C4-2B (cell line): ENCODE results near the gene MUC5B.

Experiments
- H3K27ac ChIP-seq: fragments of 450-650 bp; 2 replicates; pipeline ENCODE4 v1.5.1; 2017
- ZFX ChIP-seq: fragments of 450-650 bp; IDR thresholded peaks from 2 replicates; pipeline ENCODE4 v1.6.1; 2017
- TF ChIP-seq, protein P1 (sequence below): fragments of 450-650 bp; conservative IDR thresholded peaks from 2 replicates; pipeline ENCODE4 v1.5.1; 2017; ENCODE audit warnings: mild to moderate bottlenecking

Gene MUC5B

DNA sequence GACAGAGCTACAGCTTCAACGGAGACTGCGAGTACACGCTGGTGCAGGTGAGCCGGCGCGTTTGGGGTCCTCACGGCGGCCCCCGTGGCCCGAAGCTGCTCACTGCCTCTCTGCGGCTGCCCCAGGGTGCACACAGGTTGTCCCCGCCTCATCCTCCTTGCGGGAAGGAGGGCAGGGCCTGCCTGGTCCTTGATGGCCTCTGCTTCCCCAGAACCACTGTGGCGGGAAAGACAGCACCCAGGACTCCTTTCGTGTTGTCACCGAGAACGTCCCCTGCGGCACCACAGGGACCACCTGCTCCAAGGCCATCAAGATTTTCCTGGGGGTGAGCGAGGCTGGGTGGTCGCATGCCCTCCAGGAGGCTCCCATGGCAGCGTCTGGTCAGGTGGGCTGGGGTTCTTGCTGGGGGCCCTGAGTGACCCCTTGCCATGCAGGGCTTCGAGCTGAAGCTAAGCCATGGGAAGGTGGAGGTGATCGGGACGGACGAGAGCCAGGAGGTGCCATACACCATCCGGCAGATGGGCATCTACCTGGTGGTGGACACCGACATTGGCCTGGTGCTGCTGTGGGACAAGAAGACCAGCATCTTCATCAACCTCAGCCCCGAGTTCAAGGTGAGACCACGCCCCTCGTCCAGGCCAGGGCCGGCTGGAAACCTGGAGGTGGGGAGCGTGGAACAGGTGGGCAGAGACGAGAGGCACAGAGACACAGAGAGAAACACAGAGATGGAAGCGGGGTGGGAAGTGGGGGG, 45.7 kb upstream of the MUC5B start:
- TF ChIP-seq, protein P1, sequence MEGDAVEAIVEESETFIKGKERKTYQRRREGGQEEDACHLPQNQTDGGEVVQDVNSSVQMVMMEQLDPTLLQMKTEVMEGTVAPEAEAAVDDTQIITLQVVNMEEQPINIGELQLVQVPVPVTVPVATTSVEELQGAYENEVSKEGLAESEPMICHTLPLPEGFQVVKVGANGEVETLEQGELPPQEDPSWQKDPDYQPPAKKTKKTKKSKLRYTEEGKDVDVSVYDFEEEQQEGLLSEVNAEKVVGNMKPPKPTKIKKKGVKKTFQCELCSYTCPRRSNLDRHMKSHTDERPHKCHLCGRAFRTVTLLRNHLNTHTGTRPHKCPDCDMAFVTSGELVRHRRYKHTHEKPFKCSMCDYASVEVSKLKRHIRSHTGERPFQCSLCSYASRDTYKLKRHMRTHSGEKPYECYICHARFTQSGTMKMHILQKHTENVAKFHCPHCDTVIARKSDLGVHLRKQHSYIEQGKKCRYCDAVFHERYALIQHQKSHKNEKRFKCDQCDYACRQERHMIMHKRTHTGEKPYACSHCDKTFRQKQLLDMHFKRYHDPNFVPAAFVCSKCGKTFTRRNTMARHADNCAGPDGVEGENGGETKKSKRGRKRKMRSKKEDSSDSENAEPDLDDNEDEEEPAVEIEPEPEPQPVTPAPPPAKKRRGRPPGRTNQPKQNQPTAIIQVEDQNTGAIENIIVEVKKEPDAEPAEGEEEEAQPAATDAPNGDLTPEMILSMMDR, result no peak
- H3K27ac ChIP-seq, result no peak overlapping the region

DNA sequence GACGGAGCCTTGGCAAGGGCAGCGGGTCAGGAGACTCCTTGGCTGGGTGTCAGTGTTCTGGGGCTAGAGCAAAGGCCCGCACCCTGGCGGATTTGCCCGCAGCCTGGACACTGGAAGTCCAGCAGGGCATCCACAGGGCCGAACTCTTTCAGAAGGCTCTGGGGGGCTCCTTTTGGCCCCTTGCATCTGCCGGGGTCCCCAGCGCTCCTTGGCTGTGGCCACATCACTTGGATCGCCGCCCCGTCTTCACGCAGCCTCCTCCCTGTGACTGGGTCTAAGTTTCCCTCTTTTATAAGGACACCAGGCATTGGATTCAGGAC, 45.1 kb upstream of the MUC5B start:
- no peak overlapping the region for H3K27ac ChIP-seq
- TF ChIP-seq, protein P1, result no peak
- no peak for TF ChIP-seq ZFX

DNA sequence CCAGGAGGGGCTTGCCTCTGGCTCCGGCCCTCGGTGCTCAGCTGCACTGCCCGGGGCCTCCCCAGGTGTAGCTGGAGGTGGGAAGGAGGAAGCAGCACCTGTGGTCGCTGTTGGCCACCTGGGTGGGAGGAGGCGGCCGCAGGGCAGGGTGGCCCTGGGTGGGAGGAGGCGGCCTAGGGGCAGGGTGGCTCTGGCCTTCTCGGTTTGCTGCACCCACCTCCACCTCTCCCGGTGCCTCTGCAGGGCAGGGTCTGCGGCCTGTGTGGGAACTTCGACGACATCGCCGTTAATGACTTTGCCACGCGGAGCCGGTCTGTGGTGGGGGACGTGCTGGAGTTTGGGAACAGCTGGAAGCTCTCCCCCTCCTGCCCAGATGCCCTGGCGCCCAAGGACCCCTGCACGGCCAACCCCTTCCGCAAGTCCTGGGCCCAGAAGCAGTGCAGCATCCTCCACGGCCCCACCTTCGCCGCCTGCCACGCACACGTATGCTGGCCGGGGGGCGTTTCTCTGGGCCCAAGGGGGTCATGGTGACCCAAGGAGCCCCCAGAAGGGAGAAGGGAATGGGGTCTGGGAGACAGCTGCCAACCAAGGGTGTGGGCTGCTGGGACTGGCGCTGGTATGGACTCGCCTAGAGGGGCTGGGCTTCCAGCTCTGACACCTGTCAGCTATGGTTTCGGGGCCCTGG, 44.5 kb upstream of the MUC5B start:
- no peak overlapping the region for H3K27ac ChIP-seq
- no peak for TF ChIP-seq ZFX
- TF ChIP-seq, protein P1, result no peak

DNA sequence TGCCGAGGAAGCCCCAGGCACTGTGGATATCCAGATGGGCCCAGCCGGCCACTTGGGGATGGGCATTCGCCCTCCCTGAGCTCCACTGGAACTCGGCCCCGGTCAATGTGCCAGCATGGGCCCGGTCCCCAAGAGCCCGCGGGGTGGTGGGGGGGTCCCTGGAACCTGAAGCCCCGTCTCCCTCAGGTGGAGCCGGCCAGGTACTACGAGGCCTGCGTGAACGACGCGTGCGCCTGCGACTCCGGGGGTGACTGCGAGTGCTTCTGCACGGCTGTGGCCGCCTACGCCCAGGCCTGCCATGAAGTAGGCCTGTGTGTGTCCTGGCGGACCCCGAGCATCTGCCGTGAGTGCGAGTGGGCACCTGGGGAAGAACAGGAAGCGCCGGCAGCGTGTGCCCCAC, 44.0 kb upstream of the MUC5B start:
- TF ChIP-seq, protein P1, result no peak
- H3K27ac ChIP-seq, result no peak overlapping the region

DNA sequence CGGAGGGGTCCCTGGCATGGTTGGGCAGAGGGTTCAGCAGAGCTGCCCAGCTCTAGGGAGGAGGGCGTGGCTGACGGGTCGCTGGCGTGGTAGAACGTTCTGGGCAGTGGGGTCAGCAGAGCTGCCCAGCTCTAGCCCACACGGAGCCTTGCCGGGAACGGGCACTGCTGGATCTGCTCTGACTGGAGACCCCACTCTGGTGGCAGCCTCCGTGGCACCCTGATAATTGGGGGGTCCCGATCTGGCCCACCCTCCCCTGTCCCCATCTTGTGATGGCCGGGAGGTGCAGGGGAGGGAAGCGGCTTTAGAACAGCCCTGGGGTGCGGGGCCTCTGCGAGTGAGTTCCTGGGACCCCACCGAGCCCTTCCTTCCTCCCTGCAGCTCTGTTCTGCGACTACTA, 43.2 kb upstream of the MUC5B start:
- TF ChIP-seq, protein P1, result no peak
- no peak for TF ChIP-seq ZFX
- H3K27ac ChIP-seq, result no peak overlapping the region

DNA sequence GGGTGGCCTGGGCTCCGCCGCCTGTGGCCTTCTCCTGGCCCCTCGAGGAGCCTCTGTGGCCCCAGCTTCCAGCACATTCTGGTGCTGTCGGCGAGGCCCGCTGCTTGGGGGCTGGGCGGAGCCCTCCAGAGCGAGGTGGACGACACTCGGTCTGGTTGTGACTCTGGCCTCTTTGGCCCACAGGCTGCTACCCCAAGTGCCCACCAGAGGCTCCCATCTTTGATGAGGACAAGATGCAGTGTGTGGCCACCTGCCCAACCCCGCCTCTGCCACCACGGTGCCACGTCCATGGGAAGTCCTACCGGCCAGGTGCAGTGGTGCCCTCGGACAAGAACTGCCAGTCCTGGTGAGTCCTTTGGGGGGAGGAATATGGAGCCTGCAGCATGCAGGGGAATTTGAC, 42.7 kb upstream of the MUC5B start:
- H3K27ac ChIP-seq, result no peak overlapping the region
- TF ChIP-seq, protein P1, result no peak; the same call in 1 of the 2 replicates
- no peak for TF ChIP-seq ZFX

DNA sequence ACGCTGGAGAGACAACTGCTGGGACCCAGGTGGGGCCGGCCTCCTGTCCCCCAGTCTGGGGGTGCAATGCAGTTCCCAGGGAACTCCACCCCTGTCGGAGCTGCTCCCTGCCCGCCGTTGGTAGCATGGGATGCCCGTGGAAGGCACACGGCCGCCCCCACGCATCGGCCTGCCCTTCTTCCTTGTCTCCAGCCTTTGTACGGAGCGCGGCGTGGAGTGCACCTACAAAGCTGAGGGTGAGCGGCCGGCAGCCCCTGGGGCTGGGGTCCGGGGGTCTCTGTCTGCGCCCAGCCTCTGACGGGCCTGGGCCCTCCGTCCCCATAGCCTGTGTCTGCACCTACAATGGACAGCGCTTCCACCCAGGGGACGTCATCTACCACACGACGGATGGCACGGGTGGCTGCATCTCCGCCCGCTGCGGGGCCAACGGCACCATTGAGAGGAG, 41.9 kb upstream of the MUC5B start:
- no peak overlapping the region for H3K27ac ChIP-seq
- TF ChIP-seq, protein P1, result no peak
- no peak for TF ChIP-seq ZFX
